ENCODE results near the gene AAMP. TPM values are rescaled to one million over a fixed set of nuclear protein-coding genes. Genes with fewer than 3 reads are reported as not detected.
A peak's percentile ranks its signal among the peaks of the same experiment; 100 is the strongest.
"Not testable (repeated sequence)": the region's sequence is repeated elsewhere in the genome, so short reads cannot be mapped to it uniquely, and the experiment has no call there.

The AAMP gene, protein sequence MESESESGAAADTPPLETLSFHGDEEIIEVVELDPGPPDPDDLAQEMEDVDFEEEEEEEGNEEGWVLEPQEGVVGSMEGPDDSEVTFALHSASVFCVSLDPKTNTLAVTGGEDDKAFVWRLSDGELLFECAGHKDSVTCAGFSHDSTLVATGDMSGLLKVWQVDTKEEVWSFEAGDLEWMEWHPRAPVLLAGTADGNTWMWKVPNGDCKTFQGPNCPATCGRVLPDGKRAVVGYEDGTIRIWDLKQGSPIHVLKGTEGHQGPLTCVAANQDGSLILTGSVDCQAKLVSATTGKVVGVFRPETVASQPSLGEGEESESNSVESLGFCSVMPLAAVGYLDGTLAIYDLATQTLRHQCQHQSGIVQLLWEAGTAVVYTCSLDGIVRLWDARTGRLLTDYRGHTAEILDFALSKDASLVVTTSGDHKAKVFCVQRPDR
- total RNA-seq, result 69.2 TPM
- 67.2 TPM for polyA plus RNA-seq
- long read RNA-seq, donor 1, transcript AAMP-201 (11 exons, 1,886 nt), result major isoform, 5 of 6 reads
- long read RNA-seq, donor 1, partial matches to known transcripts, result 0 of 6 reads
- long read RNA-seq, donor 1, other reads (novel, unspliced or antisense), result 0 of 6 reads
- long read RNA-seq, donor 2, transcript AAMP-201 (11 exons, 1,886 nt), result major isoform, 39 of 378 reads
- long read RNA-seq, donor 2, transcript AAMP-202 (10 exons, 1,761 nt), result minor isoform, 5 of 378 reads
- long read RNA-seq, donor 2, partial matches to known transcripts, result 56 of 378 reads
- long read RNA-seq, donor 2, other reads (novel, unspliced or antisense), result 270 of 378 reads
- long read RNA-seq, donor 3, transcript AAMP-201 (11 exons, 1,886 nt), result major isoform, 37 of 313 reads
- long read RNA-seq, donor 3, partial matches to known transcripts, result 94 of 313 reads
- long read RNA-seq, donor 3, other reads (novel, unspliced or antisense), result 173 of 313 reads
- long read RNA-seq, donor 4, transcript AAMP-201 (11 exons, 1,886 nt), result major isoform, 17 of 20 reads
- long read RNA-seq, donor 4, partial matches to known transcripts, result 0 of 20 reads
- long read RNA-seq, donor 4, other reads (novel, unspliced or antisense), result 0 of 20 reads
- long read RNA-seq, donor 5, transcript AAMP-204 (11 exons, 1,804 nt), result minor isoform, 6 of 64 reads
- long read RNA-seq, donor 5, transcript AAMP-201 (11 exons, 1,886 nt), result major isoform, 48 of 64 reads
- long read RNA-seq, donor 5, partial matches to known transcripts, result 6 of 64 reads
- long read RNA-seq, donor 5, other reads (novel, unspliced or antisense), result 0 of 64 reads
- long read RNA-seq, donor 6, transcript AAMP-201 (11 exons, 1,886 nt), result major isoform, 20 of 30 reads
- long read RNA-seq, donor 6, partial matches to known transcripts, result 0 of 30 reads
- long read RNA-seq, donor 6, other reads (novel, unspliced or antisense), result 0 of 30 reads
- long read RNA-seq, donor 7, transcript AAMP-201 (11 exons, 1,886 nt), result major isoform, 28 of 30 reads
- long read RNA-seq, donor 7, partial matches to known transcripts, result 0 of 30 reads
- long read RNA-seq, donor 7, other reads (novel, unspliced or antisense), result 0 of 30 reads
- long read RNA-seq, donor 8, transcript AAMP-201 (11 exons, 1,886 nt), result major isoform, 7 of 7 reads
- long read RNA-seq, donor 8, partial matches to known transcripts, result 0 of 7 reads
- long read RNA-seq, donor 8, other reads (novel, unspliced or antisense), result 0 of 7 reads
- long read RNA-seq, donor 9, transcript AAMP-201 (11 exons, 1,886 nt), result major isoform, 18 of 27 reads
- long read RNA-seq, donor 9, partial matches to known transcripts, result 6 of 27 reads
- long read RNA-seq, donor 9, other reads (novel, unspliced or antisense), result 0 of 27 reads
- long read RNA-seq, donor 10, transcript AAMP-201 (11 exons, 1,886 nt), result major isoform, 22 of 28 reads
- long read RNA-seq, donor 10, partial matches to known transcripts, result 0 of 28 reads
- long read RNA-seq, donor 10, other reads (novel, unspliced or antisense), result 0 of 28 reads

DNA sequence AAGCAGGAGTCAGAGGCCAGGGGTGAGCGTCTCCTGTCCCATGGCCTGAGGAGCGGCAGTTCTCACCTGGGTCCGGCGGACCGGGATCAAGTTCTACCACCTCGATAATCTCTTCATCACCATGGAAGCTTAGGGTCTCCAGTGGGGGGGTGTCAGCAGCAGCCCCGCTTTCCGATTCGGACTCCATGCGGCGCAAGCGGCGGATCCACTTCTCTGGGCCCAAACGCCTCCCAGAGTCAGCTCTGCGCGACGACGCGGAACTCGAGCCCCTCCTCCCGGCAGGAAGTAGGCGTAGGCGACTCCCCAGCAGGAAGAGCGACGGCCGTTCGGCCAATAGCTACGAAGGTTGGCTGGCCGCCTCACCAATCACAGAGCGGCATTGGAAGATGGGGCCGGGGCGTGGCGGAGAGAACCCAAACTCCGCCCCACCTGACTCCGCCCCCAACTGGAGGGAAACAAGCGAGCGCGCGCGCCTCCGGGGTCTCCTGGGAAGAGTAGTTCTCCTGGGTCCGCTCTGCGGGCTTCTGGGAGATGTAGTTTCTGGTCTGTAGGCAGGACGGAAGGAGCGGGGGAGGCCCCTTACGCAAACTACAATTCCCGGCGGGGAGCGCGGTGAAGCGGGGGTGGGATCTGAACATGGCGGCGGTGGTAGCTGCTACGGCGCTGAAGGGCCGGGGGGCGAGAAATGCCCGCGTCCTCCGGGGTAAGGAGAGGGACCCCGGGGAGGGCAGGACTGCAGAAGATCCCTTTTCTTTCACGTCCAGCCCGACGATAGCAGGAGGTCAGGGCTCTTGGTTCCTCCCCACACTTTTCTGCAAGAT lies at the start of gene AAMP, which contains the start of gene PNKD:
Gene AAMP, minus strand, starts transcription at position 238 of the 821 bp plus-strand sequence. Its CDS starts 51 bp downstream, at position 187.
Gene PNKD, plus strand, starts transcription at position 620 of the 821 bp plus-strand sequence. Its CDS starts 17 bp downstream, at position 637.
- DNase-seq (ENCODE audit: low read depth in 6 of 9, low spot score in 9 of 9), result peak; percentile 97 to 100 (median 100)
- peak within 1 kb of the TSS; percentile 86 to 93 for H3K4me3 ChIP-seq (ENCODE audit: low read length in 2 of 2)
- WGBS, result under 1% methylated on average over 64 of the region's 64 CpGs
- peaks cover 0 to 7% of the 10 kb centered on the region in 2 donors for H3K9me3 ChIP-seq (ENCODE audit: control insufficient read depth in 2 of 2, insufficient read depth in 1 of 2, low read length in 1 of 2)
- peaks cover 14 to 30% of the 10 kb centered on the region in 2 donors for H3K4me1 ChIP-seq (ENCODE audit: control insufficient read depth in 2 of 2, insufficient read depth in 2 of 2, low read length in 2 of 2)
- peak within 1 kb of the TSS; percentile 64 to 74 for H3K27ac ChIP-seq (ENCODE audit: low read depth in 1 of 2, low read length in 1 of 2)
- no peaks in the 10 kb centered on the region for H3K27me3 ChIP-seq (ENCODE audit: control insufficient read depth in 2 of 2, insufficient read depth in 1 of 2, low read length in 1 of 2)
- peaks cover 43 to 45% of the 10 kb centered on the region in 2 donors for H3K36me3 ChIP-seq (ENCODE audit: control insufficient read depth in 2 of 2, insufficient read depth in 2 of 2, low read length in 1 of 2)

DNA sequence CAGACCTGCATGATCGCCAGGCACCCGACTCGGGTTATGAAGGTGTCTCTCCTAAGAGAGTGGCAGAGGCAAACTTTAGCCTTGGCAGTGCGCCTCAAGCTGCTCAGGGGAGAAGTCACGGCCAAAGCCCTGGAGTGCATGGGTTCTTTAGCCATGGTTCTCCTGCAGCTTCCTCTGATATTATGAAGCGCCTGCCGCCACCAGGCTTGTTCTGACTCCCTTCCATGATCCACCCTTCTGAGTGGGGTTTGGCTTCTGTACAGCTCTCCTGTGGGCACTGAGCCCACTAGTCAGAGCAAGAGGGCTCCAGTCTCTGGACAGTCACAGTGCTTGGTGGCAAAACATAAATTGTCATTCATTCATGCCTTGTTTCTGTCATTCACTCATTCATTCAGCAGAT lies 48.3 kb upstream of the AAMP start:
- Histone ChIP-seq H3K4me3 (ENCODE audit: low read length in 2 of 2) (no peak overlapping the region), H3K36me3 (ENCODE audit: control insufficient read depth in 2 of 2, insufficient read depth in 2 of 2, low read length in 1 of 2) (no peaks in the 10 kb centered on the region), H3K9me3 (ENCODE audit: control insufficient read depth in 2 of 2, insufficient read depth in 1 of 2, low read length in 1 of 2) (no peaks in the 10 kb centered on the region), H3K27ac (ENCODE audit: low read depth in 1 of 2, low read length in 1 of 2) (no peak overlapping the region), H3K27me3 (ENCODE audit: control insufficient read depth in 2 of 2, insufficient read depth in 1 of 2, low read length in 1 of 2) (peaks cover 0 to under 1% of the 10 kb centered on the region in 2 donors), H3K4me1 (ENCODE audit: control insufficient read depth in 2 of 2, insufficient read depth in 2 of 2, low read length in 2 of 2) (peaks cover 24 to 44% of the 10 kb centered on the region in 2 donors)
- DNase-seq (ENCODE audit: low read depth in 6 of 9, low spot score in 9 of 9), result peak in 1 of 9 donors; percentile 25
- 57% methylated on average over 7 of the region's 7 CpGs for WGBS

- 92% methylated on average over 4 of the region's 4 CpGs for WGBS
- Histone ChIP-seq H3K4me3 (ENCODE audit: low read length in 2 of 2) (no peak overlapping the region), H3K27me3 (ENCODE audit: control insufficient read depth in 2 of 2, insufficient read depth in 1 of 2, low read length in 1 of 2) (no peaks in the 10 kb centered on the region), H3K4me1 (ENCODE audit: control insufficient read depth in 2 of 2, insufficient read depth in 2 of 2, low read length in 2 of 2) (peaks cover 24 to 44% of the 10 kb centered on the region in 2 donors), H3K27ac (ENCODE audit: low read depth in 1 of 2, low read length in 1 of 2) (no peak overlapping the region), H3K9me3 (ENCODE audit: control insufficient read depth in 2 of 2, insufficient read depth in 1 of 2, low read length in 1 of 2) (no peaks in the 10 kb centered on the region), H3K36me3 (ENCODE audit: control insufficient read depth in 2 of 2, insufficient read depth in 2 of 2, low read length in 1 of 2) (no peaks in the 10 kb centered on the region)
- no peak for DNase-seq (ENCODE audit: low read depth in 6 of 9, low spot score in 9 of 9)
These were observed 47.9 kb upstream of the AAMP start for GRCh38 chr2:218317835-218318234.

DNA sequence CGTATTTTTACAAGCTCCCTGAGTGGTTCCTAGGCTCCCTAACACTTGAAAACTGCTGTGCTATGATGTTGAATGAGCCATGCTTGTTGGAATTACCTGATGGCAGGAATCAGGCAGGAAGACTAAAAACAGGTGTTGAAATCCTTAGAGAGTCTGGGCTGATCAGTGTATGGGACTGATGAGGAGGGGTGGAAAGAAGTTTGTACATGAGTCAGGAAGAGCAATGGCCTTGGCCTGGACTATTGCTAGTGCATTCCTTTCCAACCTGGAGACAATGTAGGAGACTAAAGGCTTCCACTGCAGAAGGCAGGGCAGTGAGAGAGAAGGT lies 47.3 kb upstream of the AAMP start:
- WGBS, result 98% methylated on average over 1 of the region's 1 CpG
- H3K4me1 ChIP-seq (ENCODE audit: control insufficient read depth in 2 of 2, insufficient read depth in 2 of 2, low read length in 2 of 2), result peaks cover 21 to 38% of the 10 kb centered on the region in 2 donors
- no peak for DNase-seq (ENCODE audit: low read depth in 6 of 9, low spot score in 9 of 9)
- peak overlapping the region in 1 of 2 donors; percentile 84 for H3K27ac ChIP-seq (ENCODE audit: low read depth in 1 of 2, low read length in 1 of 2)
- no peak overlapping the region for H3K4me3 ChIP-seq (ENCODE audit: low read length in 2 of 2)
- H3K36me3 ChIP-seq (ENCODE audit: control insufficient read depth in 2 of 2, insufficient read depth in 2 of 2, low read length in 1 of 2), result no peaks in the 10 kb centered on the region
- H3K9me3 ChIP-seq (ENCODE audit: control insufficient read depth in 2 of 2, insufficient read depth in 1 of 2, low read length in 1 of 2), result no peaks in the 10 kb centered on the region
- H3K27me3 ChIP-seq (ENCODE audit: control insufficient read depth in 2 of 2, insufficient read depth in 1 of 2, low read length in 1 of 2), result no peaks in the 10 kb centered on the region

DNA sequence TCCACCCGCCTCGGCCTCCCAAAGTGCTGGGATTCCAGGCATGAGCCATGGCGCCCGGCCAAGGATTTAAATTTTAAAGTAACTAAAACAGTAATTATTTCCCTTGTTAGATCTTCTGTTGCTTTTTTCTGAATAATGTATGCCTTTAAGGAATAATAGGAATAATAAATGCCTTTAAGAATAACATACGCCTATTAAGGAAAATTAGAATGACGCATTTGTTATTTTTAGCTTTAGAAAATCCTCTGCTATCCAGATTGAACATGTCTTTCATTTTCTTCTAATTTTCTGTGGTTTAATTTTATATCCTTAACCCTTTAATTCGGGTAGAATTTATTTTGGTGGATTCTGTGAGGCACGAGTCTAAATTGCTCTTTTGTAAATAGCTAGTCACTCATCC lies 45.5 kb upstream of the AAMP start:
- Histone ChIP-seq H3K27ac (ENCODE audit: low read depth in 1 of 2, low read length in 1 of 2) (peak overlapping the region in 1 of 2 donors; percentile 77), H3K36me3 (ENCODE audit: control insufficient read depth in 2 of 2, insufficient read depth in 2 of 2, low read length in 1 of 2) (no peaks in the 10 kb centered on the region), H3K4me1 (ENCODE audit: control insufficient read depth in 2 of 2, insufficient read depth in 2 of 2, low read length in 2 of 2) (peaks cover 21 to 32% of the 10 kb centered on the region in 2 donors), H3K9me3 (ENCODE audit: control insufficient read depth in 2 of 2, insufficient read depth in 1 of 2, low read length in 1 of 2) (no peaks in the 10 kb centered on the region), H3K27me3 (ENCODE audit: control insufficient read depth in 2 of 2, insufficient read depth in 1 of 2, low read length in 1 of 2) (no peaks in the 10 kb centered on the region), H3K4me3 (ENCODE audit: low read length in 2 of 2) (no peak overlapping the region)
- 95% methylated on average over 8 of the region's 8 CpGs for WGBS
- no peak for DNase-seq (ENCODE audit: low read depth in 6 of 9, low spot score in 9 of 9)

DNA sequence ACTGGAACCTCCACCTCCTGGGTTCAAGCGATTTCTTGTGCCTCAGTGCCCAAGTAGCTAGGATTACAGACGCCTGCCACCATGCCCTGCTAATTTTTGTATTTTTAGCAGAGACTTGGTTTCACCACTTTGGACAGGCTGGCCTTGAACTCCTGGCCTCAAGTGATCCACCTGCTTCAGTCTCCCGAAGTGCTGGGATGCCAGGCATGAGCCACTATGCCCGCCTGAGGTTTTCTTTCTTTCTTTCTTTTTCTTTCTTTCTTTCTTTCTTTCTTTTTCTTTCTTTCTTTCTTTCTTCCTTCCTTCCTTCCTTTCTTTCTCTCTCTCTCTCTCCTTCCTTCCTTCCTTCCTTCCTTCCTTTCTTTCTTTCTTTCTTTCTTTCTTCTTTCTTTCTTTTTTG lies 44.8 kb upstream of the AAMP start:
- not testable (repeated sequence) for H3K9me3 ChIP-seq (ENCODE audit: control insufficient read depth in 2 of 2, insufficient read depth in 1 of 2, low read length in 1 of 2); H3K27ac ChIP-seq (ENCODE audit: low read depth in 1 of 2, low read length in 1 of 2); H3K36me3 ChIP-seq (ENCODE audit: control insufficient read depth in 2 of 2, insufficient read depth in 2 of 2, low read length in 1 of 2); DNase-seq (ENCODE audit: low read depth in 6 of 9, low spot score in 9 of 9); H3K27me3 ChIP-seq (ENCODE audit: control insufficient read depth in 2 of 2, insufficient read depth in 1 of 2, low read length in 1 of 2); H3K4me3 ChIP-seq (ENCODE audit: low read length in 2 of 2)
- WGBS, result 97% methylated on average over 4 of the region's 4 CpGs
- peaks cover 21 to 30% of the 10 kb centered on the region in 2 donors for H3K4me1 ChIP-seq (ENCODE audit: control insufficient read depth in 2 of 2, insufficient read depth in 2 of 2, low read length in 2 of 2)

DNA sequence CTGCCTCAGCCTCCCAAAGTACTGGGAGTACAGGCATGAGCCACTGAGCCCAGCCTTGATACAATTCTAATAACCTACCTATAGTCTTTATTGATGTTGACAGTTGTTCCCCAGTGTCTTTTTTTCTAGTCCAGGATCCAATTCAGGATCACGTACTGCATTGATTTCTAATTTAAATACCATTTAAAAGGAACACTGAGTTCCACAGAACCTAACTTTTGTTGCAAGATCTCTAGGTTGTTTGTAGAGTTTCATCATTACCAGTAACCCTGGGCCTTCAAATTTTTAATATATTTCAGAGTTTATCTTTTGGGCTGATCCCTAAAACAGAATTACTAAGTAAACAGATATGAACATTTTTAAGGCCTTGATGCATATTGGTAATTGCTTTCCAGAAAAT lies 43.4 kb upstream of the AAMP start:
- WGBS, result 94% methylated on average over 1 of the region's 1 CpG
- Histone ChIP-seq H3K27ac (ENCODE audit: low read depth in 1 of 2, low read length in 1 of 2) (no peak overlapping the region), H3K36me3 (ENCODE audit: control insufficient read depth in 2 of 2, insufficient read depth in 2 of 2, low read length in 1 of 2) (no peaks in the 10 kb centered on the region), H3K4me1 (ENCODE audit: control insufficient read depth in 2 of 2, insufficient read depth in 2 of 2, low read length in 2 of 2) (peaks cover 19 to 27% of the 10 kb centered on the region in 2 donors), H3K4me3 (ENCODE audit: low read length in 2 of 2) (no peak overlapping the region), H3K9me3 (ENCODE audit: control insufficient read depth in 2 of 2, insufficient read depth in 1 of 2, low read length in 1 of 2) (no peaks in the 10 kb centered on the region), H3K27me3 (ENCODE audit: control insufficient read depth in 2 of 2, insufficient read depth in 1 of 2, low read length in 1 of 2) (no peaks in the 10 kb centered on the region)
- no peak for DNase-seq (ENCODE audit: low read depth in 6 of 9, low spot score in 9 of 9)
